NB4 (cell line): ENCODE measurements around the gene LPP.

Source experiments
- CTCF ChIP-seq: IDR thresholded peaks from one replicate; pipeline ENCODE4 v1.5.1; 2012; ENCODE audit warnings: low read depth, low read length
- MAX ChIP-seq: IDR thresholded peaks from 2 replicates; pipeline ENCODE4 v1.6.1; 2011; ENCODE audit warnings: low read depth, low read length

- TF ChIP-seq CTCF = no peak
- no peak for TF ChIP-seq MAX
Observed at GRCh38 chr3:188780193-188781147, 626.5 kb downstream of the LPP start.
